Measurements from ENCODE around the gene DDX23.

GRCh38 chr12:48869191-48869590 lies 17.2 kb upstream of the DDX23 start:
- no peak for TF ChIP-seq CTCF (conservative IDR thresholded peaks at IDR 0.05; ENCODE audit: low read depth, low read length)
- TF ChIP-seq EZH2 (IDR thresholded peaks at IDR 0.05; ENCODE audit: borderline replicate concordance, low read depth, low read length, poor library complexity, severe bottlenecking): no peak
